ENCODE results near the gene ACP3.
"Not testable (repeated sequence)": the region's sequence is repeated elsewhere in the genome, so short reads cannot be mapped to it uniquely, and the experiment has no call there.

Gene ACP3

GRCh38 chr3:132368962-132369361 is 51.8 kb downstream of the ACP3 start:
- no peak for DNase-seq

- not testable (repeated sequence) for DNase-seq
These were observed 59.7 kb downstream of the ACP3 start for GRCh38 chr3:132376945-132377354.

- DNase-seq: no peak
These were observed 61.0 kb downstream of the ACP3 start for GRCh38 chr3:132378048-132378762.

GRCh38 chr3:132378846-132379245 is 61.6 kb downstream of the ACP3 start:
- no peak for DNase-seq

GRCh38 chr3:132380920-132381319 is 63.7 kb downstream of the ACP3 start:
- DNase-seq: no peak

- no peak for DNase-seq
These were observed 64.2 kb downstream of the ACP3 start for GRCh38 chr3:132381348-132381944.

GRCh38 chr3:132382267-132382666 is 65.1 kb downstream of the ACP3 start:
- no peak for DNase-seq

DNA sequence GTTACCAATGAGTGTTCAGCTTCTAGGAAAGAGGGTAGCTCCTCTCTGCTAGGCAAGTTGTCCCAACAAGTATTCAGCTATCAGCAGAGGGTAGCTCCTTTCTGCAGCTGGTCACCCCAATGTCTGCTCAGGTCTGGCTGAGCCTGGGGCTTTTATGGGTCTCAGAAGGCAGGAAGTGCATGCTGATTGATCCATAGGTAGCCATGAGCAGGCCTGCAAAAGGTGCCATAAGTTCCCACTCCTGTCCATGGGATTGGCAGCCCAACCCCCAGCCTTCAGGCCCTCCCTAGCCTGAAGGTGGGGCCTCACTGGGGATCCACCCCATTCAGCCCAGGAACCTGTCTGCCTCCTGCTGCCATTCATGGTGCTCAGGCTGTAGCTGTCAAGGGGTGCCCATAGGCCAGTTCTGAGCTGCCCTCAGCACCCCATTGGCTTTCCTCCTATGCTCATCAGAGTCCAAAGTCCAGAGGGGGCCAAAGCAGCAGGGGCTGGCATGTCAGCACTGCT is 65.5 kb downstream of the ACP3 start:
- DNase-seq: no peak

DNA sequence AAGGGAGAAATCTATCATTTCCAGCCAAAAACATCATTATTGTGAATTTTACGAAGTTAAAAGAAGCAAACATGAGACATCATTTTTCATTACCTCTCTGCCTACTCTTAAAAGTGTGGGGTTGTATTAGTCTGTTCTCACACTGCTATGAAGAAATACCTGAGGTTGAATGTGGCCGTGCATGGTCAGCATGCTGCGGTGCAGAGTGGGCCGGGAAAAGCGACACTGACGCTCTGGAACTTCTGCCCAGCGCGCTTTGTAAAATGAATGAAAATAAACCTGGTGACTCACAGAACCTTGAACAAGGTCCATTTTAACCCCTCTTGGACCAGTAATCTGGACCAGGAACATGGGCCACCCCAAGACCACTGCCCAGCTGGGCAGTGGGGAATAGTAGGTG is 69.1 kb downstream of the ACP3 start:
- DNase-seq: no peak

DNA sequence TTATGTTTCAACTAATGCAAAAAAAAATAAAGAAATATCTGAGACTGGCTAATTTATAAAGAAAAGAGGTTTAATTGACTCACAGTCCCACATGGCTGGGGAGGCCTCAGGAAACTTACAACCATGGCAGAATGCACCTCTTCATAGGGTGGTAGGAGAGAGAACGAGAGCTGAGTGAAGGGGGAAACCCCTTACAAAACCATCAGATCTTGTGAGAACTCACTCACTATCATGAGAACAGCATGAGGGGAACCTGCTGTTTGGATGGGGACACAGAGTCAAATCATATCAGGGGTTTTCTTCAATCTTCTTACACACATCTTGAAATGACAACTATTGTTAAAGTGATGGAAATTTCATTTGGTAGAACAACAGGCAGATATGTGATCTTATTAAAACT is 75.5 kb downstream of the ACP3 start:
- not testable (repeated sequence) for DNase-seq

- DNase-seq: peak; percentile 54
These were observed 77.1 kb downstream of the ACP3 start for GRCh38 chr3:132394320-132394719.

GRCh38 chr3:132395126-132395525 is 77.9 kb downstream of the ACP3 start:
- DNase-seq: no peak

GRCh38 chr3:132396255-132396654 is 79.0 kb downstream of the ACP3 start:
- DNase-seq: no peak

- not testable (repeated sequence) for DNase-seq
These were observed 79.6 kb downstream of the ACP3 start for GRCh38 chr3:132396776-132397175.

- no peak for DNase-seq
These were observed 82.1 kb downstream of the ACP3 start for GRCh38 chr3:132399054-132399929.

- no peak for DNase-seq
These were observed 84.0 kb downstream of the ACP3 start for GRCh38 chr3:132401255-132401654.

- DNase-seq: no peak
These were observed 87.1 kb downstream of the ACP3 start for GRCh38 chr3:132404276-132404675.

DNA sequence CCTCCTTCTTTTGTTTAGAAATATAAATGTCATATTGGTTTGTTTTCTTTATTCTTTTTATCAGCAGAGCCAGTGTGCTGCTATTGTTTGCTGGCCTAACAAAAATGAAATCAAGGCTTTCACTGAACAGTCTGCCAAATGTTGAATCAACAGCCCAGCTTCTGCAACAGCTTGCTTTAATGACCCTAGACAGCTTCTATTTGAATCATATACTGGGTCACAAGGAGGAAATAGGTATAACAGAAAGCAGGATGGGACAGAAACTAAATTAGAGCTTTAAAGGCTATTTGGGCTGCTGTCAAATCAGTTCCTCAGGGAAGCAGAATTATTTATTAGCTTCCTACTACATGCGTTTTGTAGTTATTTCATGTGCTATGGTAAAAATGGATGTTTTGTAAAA is 88.0 kb downstream of the ACP3 start:
- DNase-seq: no peak

- DNase-seq: no peak
These were observed 88.5 kb downstream of the ACP3 start for GRCh38 chr3:132405609-132406299.

DNA sequence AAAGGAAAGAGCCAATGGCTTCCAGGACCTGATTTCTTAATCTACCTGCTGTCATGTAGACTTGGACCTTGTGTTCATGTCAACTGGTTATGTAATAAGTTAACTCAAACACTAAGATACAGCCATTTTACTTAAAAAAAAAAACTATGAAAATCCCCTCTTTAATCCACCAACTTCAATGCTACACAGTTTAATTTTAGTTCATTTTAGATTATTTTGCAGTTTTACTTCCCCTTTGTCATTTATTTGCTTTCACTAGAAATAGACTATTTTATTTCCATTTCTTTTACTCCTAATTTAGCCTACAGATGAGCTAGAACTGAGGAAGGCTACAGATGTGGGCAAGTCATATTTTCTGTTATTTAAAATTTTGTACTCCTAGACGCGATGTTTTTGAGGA is 89.4 kb downstream of the ACP3 start:
- DNase-seq: no peak

DNA sequence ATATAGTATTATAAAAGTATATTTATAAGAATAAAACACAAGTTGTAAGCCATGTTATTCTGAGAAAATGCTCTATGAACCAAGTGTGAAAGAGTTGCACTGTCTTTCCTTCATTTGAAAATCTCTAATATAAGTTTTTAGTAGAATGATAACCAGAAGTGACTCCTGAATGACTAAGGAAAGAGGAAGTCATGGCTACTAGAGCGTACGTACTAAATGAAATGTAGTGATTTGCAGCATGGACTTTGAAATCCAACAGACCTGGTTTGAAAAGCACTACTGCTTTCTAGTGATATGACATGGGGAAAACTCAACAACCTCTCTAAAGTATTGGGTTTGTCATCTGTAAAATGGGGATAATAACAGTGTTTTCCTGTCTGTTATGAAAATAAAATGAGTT is 89.8 kb downstream of the ACP3 start:
- no peak for DNase-seq
